ENCODE data around the gene FAM3B.

- TF ChIP-seq CTCF (IDR thresholded peaks at IDR 0.05; ENCODE audit: poor library complexity) (no peak), EZH2 (IDR thresholded peaks at IDR 0.05; ENCODE audit: borderline replicate concordance) (no peak), EZH2phosphoT487 (IDR thresholded peaks at IDR 0.05; ENCODE audit: low read depth, severe bottlenecking, unreplicated experiment) (no peak)
Observed at GRCh38 chr21:41269535-41269934, 47.1 kb upstream of the FAM3B start.
